HUDEP-2 (cell line): ENCODE data around the gene RPL23.

Experiments
- DNase-seq, 76 experiments: peaks; one replicate each; lab custom pipeline; 2025; ENCODE audit not compliant: unreplicated experiment in 76 of 76; lab: John Stamatoyannopoulos, UW

The RPL23 gene

DNA sequence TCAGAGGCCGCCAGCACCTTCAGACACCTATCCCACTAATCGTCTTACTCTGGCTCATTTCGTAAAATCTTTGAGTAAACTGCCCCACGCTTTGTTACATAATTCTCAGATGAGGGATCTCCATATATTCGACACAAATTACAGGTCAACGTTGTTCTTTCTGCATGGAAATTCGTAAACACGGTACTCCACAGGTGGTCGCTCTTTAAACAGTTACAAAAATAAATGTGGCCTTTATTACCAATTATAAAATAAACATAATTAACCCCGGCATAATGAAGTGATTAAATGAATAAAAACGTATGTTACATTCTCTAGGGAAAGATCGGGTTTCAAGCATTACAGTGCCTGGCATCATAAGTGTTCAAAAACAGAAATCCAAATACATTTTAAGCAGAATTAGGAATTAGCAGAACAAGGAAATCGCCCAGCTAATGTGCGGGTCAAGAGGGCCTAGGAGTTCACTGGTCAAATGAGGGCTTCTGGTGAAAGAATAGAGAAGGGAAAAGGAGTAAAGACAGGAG lies 53.2 kb downstream of the RPL23 start:
- no peak for DNase-seq

DNA sequence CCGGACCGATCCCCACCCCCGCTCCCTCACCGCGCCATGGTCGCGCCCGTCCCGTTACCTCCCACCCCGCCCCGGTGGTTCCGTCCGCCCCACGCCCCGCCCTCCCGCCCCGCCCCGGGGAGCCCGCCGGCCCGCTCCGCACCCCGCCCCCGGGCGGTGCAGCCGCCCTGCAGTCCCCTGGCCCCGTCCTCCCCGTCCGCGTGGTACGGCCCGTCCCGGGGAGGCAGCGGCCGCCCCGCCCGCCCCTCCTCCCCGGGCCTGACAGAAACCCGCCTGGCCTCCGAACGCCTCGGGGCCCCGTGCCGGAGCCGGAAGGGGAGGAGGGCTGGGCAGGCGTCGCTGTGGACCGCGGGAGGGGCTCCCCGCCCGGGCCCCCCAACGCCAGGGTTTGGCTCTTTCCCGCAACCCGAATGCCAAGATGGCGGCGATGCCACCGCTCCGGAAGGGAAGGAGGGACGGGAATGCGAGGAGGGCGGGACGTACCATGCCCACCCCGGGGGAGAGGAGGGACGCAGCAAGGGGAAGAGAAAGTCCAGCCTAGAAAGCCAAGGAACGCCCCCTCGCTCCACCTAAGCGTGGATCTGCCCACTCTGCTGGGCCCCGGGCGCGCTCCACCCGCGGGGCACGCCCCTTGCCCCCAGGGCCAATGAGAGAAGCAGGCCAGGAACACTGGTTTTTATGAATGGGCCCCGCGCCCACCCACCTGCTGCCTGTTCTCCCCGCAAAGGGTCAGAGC lies 53.9 kb downstream of the RPL23 start, which contains the start of gene PIP4K2B:
Gene PIP4K2B, minus strand, starts transcription at position 56 of the 736 bp plus-strand sequence. CDS start 132 bp downstream, outside the sequence.
- DNase-seq, result peak; percentile 65 to 98 (median 93)

DNA sequence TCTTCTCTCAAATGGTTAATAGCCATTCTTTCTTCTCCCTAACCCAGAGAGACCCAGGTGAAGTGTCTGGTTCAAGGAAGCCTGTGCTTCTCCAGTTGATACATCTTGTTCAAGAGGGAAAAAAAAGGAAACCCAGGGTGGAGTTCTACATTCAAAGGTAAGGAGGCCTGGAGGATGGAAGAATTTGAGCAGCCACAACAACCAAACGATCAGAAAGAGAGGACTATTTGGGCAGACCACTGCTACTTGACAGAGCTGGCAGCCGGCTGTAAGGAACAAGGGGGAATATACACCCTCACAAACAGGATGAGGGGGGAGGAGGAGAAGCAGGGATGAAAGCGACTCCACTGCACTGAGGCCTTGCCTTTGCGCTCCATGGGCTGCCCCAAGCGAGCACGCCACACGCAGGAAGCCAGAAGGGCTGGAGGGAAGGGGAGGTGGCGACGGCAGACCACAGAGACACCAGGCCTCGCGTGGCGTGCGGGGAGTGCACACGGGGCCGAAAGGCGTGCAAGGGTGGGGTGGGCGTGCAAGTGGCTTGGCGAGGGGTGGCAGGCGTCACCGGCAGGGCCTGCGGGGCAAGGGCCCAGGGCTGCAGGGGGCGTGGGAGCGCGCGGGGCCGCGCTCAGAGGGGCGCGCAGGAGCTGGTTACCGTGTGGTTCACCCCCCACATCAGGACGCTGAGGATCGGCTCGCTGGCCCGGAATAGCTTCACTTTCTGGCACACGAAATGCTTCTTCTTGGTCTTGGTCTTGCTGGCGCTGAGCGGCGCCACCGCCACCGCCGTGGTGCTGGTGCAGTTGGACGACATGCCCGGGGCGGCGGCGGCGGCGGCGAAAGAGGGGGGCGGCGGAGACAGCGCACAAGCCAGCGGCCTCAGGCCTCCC lies 54.7 kb downstream of the RPL23 start:
- peak in 40 of 76 experiments; percentile 3 to 66 (median 41) for DNase-seq
